Trophoblast cell (in vitro differentiated cells and primary cell): Measurements from ENCODE around the gene IGFBP2.

Experiments
- DNase-seq, 2 donors: peaks; one replicate each; pipeline ENCODE4 v3.0.0-alpha.2; 2016
- H2AFZ ChIP-seq: 2 replicates; pipeline ENCODE4 v1.6.1; 2013; ENCODE audit warnings: low read length, moderate library complexity, mild to moderate bottlenecking; ENCODE audit not compliant: insufficient read depth, poor library complexity
- H2AK5ac ChIP-seq: 2 replicates; pipeline ENCODE4 v1.6.1; 2013; ENCODE audit warnings: mild to moderate bottlenecking, low read length
- H2BK120ac ChIP-seq: 2 replicates; pipeline ENCODE4 v1.6.1; 2013; ENCODE audit warnings: low read length, mild to moderate bottlenecking, moderate library complexity; ENCODE audit not compliant: insufficient read depth, poor library complexity
- H2BK12ac ChIP-seq: 2 replicates; pipeline ENCODE4 v1.6.1; 2013; ENCODE audit warnings: mild to moderate bottlenecking, low read length, moderate library complexity
- H2BK5ac ChIP-seq: 2 replicates; pipeline ENCODE4 v1.6.1; 2013; ENCODE audit warnings: low read length, low read depth, moderate library complexity, mild to moderate bottlenecking; ENCODE audit not compliant: poor library complexity
- H3K14ac ChIP-seq: 2 replicates; pipeline ENCODE4 v1.6.1; 2013; ENCODE audit warnings: mild to moderate bottlenecking, low read length
- H3K18ac ChIP-seq: 2 replicates; pipeline ENCODE4 v1.6.1; 2013; ENCODE audit warnings: mild to moderate bottlenecking, low read length
- H3K23ac ChIP-seq: 2 replicates; pipeline ENCODE4 v1.6.1; 2013; ENCODE audit warnings: low read length
- H3K27ac ChIP-seq: 2 replicates; pipeline ENCODE4 v1.5.1; 2013; ENCODE audit warnings: low read depth, mild to moderate bottlenecking, inconsistent platforms, low read length, moderate library complexity
- H3K27me3 ChIP-seq: 2 replicates; pipeline ENCODE4 v1.6.1; 2013; ENCODE audit warnings: inconsistent platforms, mild to moderate bottlenecking, low read length, moderate library complexity; ENCODE audit not compliant: insufficient read depth
- H3K36me3 ChIP-seq, 2 experiments: 1 replicate in 1 of 2; 2 replicates in 1 of 2; pipeline ENCODE4 v1.6.1; 2013; ENCODE audit warnings: low read length in 2 of 2, mild to moderate bottlenecking in 2 of 2, moderate library complexity in 1 of 2; ENCODE audit not compliant: insufficient read depth in 2 of 2, control insufficient read depth in 1 of 2
- H3K4ac ChIP-seq: 2 replicates; pipeline ENCODE4 v1.6.1; 2013; ENCODE audit warnings: low read depth, mild to moderate bottlenecking, low read length, moderate library complexity
- H3K4me1 ChIP-seq, 2 experiments: 1 replicate in 1 of 2; 2 replicates in 1 of 2; pipeline ENCODE4 v1.6.1; 2013; ENCODE audit warnings: low read length in 2 of 2, mild to moderate bottlenecking in 2 of 2, moderate library complexity in 1 of 2; ENCODE audit not compliant: insufficient read depth in 2 of 2, control insufficient read depth in 1 of 2
- H3K4me2 ChIP-seq: 2 replicates; pipeline ENCODE4 v1.6.1; 2013; ENCODE audit warnings: inconsistent platforms, mild to moderate bottlenecking, low read length, moderate library complexity
- H3K4me3 ChIP-seq: 2 replicates; pipeline ENCODE4 v1.5.1; 2013; ENCODE audit warnings: mild to moderate bottlenecking, low read depth, low read length, inconsistent platforms
- H3K79me1 ChIP-seq: one replicate; pipeline ENCODE4 v1.6.1; 2013; ENCODE audit warnings: low read length
- H3K79me2 ChIP-seq: 2 replicates; pipeline ENCODE4 v1.6.1; 2013; ENCODE audit warnings: low read length, mild to moderate bottlenecking; ENCODE audit not compliant: control insufficient read depth, insufficient read depth, poor library complexity
- H3K9ac ChIP-seq: 2 replicates; pipeline ENCODE4 v1.6.1; 2013; ENCODE audit warnings: mild to moderate bottlenecking, low read length
- H3K9me3 ChIP-seq: 2 replicates; pipeline ENCODE4 v1.6.1; 2013; ENCODE audit warnings: low read depth, mild to moderate bottlenecking, control low read depth, inconsistent platforms, low read length; ENCODE audit not compliant: insufficient read depth
- H4K12ac ChIP-seq: 2 replicates; pipeline ENCODE4 v1.6.1; 2013; ENCODE audit warnings: low read depth, mild to moderate bottlenecking, low read length, moderate library complexity
- H4K8ac ChIP-seq: 2 replicates; pipeline ENCODE4 v1.6.1; 2013; ENCODE audit warnings: low read depth, mild to moderate bottlenecking, low read length, moderate library complexity
- H4K91ac ChIP-seq: one replicate; pipeline ENCODE4 v1.6.1; 2013; ENCODE audit warnings: low read depth, mild to moderate bottlenecking, low read length, moderate library complexity
- WGBS: extraction: QIAGEN DNeasy Blood & Tissue Kit; methylation state at CpG from one replicate; pipeline ENCODE4 v1.1.7; 2013; ENCODE audit warnings: missing lambda C conversion rate; ENCODE audit not compliant: insufficient read length, insufficient coverage; ENCODE audit errors: extremely low coverage; 5-methylcytosine and 5-hydroxymethylcytosine counted together

Gene IGFBP2

DNA sequence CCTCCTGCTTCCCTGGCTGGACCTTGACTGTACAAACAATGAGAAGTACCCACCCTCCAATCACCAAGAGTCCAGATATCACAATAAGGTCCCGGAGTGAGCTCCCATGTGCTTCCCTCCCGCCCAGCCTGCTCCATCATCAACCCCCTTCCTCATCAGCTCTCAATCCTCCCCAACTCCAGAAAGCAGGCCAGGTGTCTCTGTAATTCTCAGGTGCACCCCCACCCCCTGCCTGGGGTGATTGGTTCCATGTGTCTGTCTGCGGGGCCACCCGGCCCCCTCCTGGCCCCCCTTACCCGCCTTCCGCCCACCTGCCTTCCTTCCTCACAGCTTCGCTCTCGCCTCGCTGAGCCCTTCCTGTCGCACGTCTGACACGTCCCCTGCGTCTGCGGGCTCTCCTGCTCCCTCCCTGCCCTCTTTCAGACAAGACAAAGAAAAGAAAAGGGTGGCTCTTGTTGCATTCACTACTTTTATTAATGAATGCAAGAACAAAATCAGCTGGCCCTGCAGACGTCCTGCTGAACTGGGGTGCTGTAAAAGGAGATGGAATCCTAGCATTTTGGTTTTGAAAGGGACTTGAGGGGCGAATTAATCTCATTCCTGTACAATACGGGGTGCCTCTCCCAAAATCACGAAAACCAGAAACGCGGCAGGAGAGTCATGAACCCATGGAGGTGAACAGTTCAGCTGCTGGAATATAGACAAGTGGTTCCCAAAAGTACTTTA lies 26.5 kb upstream of the IGFBP2 start:
- no peak overlapping the region for H3K23ac ChIP-seq
- DNase-seq = no peak
- no peak overlapping the region for H2BK120ac ChIP-seq
- no peak overlapping the region for H4K12ac ChIP-seq
- H3K14ac ChIP-seq = no peak overlapping the region
- no CpG with 5 or more reads among the region's 20 CpGs for WGBS
- H3K9ac ChIP-seq = no peak overlapping the region
- H2BK5ac ChIP-seq = no peak overlapping the region
- no peaks in the 10 kb centered on the region for H3K27me3 ChIP-seq
- H4K91ac ChIP-seq = no peak overlapping the region
- no peak overlapping the region for H3K4ac ChIP-seq
- no peak overlapping the region for H3K27ac ChIP-seq
- H2BK12ac ChIP-seq = no peak overlapping the region
- H3K4me1 ChIP-seq = peaks cover 2 to 3% of the 10 kb centered on the region in 2 experiments
- no peaks in the 10 kb centered on the region for H3K36me3 ChIP-seq
- no peaks in the 10 kb centered on the region for H3K79me1 ChIP-seq
- no peak overlapping the region for H2AFZ ChIP-seq
- H4K8ac ChIP-seq = no peak overlapping the region
- H3K4me2 ChIP-seq = no peak overlapping the region
- H3K79me2 ChIP-seq = no peaks in the 10 kb centered on the region
- H3K4me3 ChIP-seq = no peak overlapping the region
- H3K9me3 ChIP-seq = no peaks in the 10 kb centered on the region
- no peak overlapping the region for H2AK5ac ChIP-seq
- no peak overlapping the region for H3K18ac ChIP-seq

DNA sequence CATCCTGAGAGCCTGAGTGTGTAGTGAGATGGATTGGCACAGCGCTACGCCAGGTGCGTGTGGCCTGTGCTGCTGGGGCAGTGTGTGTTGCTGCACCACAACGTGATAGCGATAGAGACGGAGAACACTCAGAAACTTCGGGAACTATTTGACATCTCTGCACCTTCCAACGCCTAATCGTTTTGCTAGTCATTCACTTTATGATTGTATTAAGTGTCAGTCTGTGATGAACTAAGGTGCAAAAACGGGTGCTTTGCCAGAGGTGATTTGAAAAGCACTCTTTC lies 26.0 kb upstream of the IGFBP2 start:
- Histone ChIP-seq H4K91ac (no peak overlapping the region), H3K27ac (no peak overlapping the region), H3K4me2 (no peak overlapping the region), H3K79me2 (no peaks in the 10 kb centered on the region), H3K4ac (no peak overlapping the region), H2AK5ac (no peak overlapping the region), H3K18ac (no peak overlapping the region), H2BK5ac (no peak overlapping the region), H3K27me3 (no peaks in the 10 kb centered on the region), H2AFZ (no peak overlapping the region), H3K36me3 (no peaks in the 10 kb centered on the region), H3K9me3 (no peaks in the 10 kb centered on the region), H2BK120ac (no peak overlapping the region), H3K9ac (no peak overlapping the region), H3K23ac (no peak overlapping the region), H4K12ac (no peak overlapping the region), H2BK12ac (no peak overlapping the region), H3K4me3 (no peak overlapping the region), H3K79me1 (no peaks in the 10 kb centered on the region), H4K8ac (no peak overlapping the region), H3K4me1 (peaks cover 2 to 3% of the 10 kb centered on the region in 2 experiments), H3K14ac (no peak overlapping the region)
- no CpG with 5 or more reads among the region's 10 CpGs for WGBS
- no peak for DNase-seq

DNA sequence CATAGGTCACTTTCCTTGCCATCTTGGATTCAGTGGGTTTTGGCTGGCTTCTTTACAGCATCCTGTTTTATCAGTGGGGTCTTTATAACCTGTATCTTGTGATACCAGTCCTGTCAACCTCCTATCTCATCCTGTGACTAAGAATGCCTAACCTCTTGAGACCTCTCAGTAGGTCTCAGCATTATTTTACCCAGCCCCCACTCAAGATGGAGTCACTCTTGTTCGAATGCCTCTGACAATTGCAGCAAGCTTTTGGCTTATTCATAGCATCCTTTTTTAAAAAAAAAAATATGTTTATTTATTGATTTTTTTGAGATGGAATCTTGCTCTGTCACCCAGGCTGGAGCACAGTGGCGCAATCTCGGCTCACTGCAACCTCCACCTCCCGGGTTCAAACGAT lies 24.7 kb upstream of the IGFBP2 start:
- H4K8ac ChIP-seq = no peak overlapping the region

DNA sequence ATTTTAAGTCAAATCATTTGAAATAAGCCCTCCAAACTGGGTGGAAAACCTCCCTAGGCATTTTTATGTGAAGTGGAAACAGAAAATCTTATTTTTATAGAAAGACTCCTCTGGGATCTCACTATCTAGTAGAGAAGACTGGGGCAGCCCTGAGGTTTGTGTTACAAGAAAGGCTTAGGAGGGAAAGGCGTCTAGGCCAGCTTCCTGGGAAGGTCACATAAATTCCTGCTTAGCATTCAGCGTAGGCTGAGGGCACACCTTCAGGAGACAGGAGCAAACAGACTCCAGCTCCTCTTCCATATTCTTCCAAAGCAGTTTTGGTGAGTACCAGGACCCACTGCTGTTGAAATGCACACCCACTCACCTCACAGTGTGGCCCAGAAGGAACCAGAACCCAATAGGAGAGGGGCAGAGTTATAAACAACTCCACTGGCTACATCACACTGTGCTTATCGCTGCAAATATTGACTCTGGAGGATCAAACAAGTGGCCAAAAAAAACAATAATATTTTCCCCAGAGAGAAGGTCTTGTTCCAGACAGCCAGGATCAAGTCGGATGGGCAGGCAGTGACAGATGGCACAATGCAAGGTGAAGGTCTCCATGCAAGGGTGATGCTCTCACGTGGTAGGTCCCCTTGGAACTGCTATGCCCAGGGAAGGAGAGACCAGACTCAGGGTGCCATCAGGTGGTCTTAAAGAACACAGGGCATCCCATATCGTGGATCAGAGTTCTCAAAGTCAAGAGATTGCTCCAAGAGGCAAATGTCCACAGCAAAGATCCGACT lies 17.7 kb upstream of the IGFBP2 start:
- no peak overlapping the region for H3K14ac ChIP-seq
- no peak overlapping the region for H3K4me3 ChIP-seq
- H3K4ac ChIP-seq = no peak overlapping the region
- H3K36me3 ChIP-seq = no peaks in the 10 kb centered on the region
- no peaks in the 10 kb centered on the region for H3K27me3 ChIP-seq
- no peak for DNase-seq
- H4K8ac ChIP-seq = no peak overlapping the region
- H2BK5ac ChIP-seq = no peak overlapping the region
- no peaks in the 10 kb centered on the region for H3K9me3 ChIP-seq
- H3K23ac ChIP-seq = no peak overlapping the region
- no peaks in the 10 kb centered on the region for H3K79me1 ChIP-seq
- H4K12ac ChIP-seq = no peak overlapping the region
- no peak overlapping the region for H2AK5ac ChIP-seq
- whole genome bisulfite sequencing = no CpG with 5 or more reads among the region's 7 CpGs
- H4K91ac ChIP-seq = no peak overlapping the region
- no peak overlapping the region for H2BK12ac ChIP-seq
- H2AFZ ChIP-seq = no peak overlapping the region
- no peak overlapping the region for H3K4me2 ChIP-seq
- H3K9ac ChIP-seq = no peak overlapping the region
- H3K18ac ChIP-seq = no peak overlapping the region
- no peak overlapping the region for H3K27ac ChIP-seq
- no peaks in the 10 kb centered on the region for H3K79me2 ChIP-seq
- H2BK120ac ChIP-seq = no peak overlapping the region
- H3K4me1 ChIP-seq = peaks cover 4 to 5% of the 10 kb centered on the region in 2 experiments

More for the DNA sequence above, 24.7 kb upstream of the IGFBP2 start:
- H3K14ac ChIP-seq = no peak overlapping the region
- no peak overlapping the region for H3K4me3 ChIP-seq
- no peak overlapping the region for H3K4me2 ChIP-seq
- H4K12ac ChIP-seq = no peak overlapping the region
- H3K27me3 ChIP-seq = no peaks in the 10 kb centered on the region
- no CpG with 5 or more reads among the region's 5 CpGs for WGBS
- no peaks in the 10 kb centered on the region for H3K36me3 ChIP-seq
- H3K9me3 ChIP-seq = no peaks in the 10 kb centered on the region
- H3K4ac ChIP-seq = no peak overlapping the region
- H3K23ac ChIP-seq = no peak overlapping the region
- no peak overlapping the region for H2BK5ac ChIP-seq
- no peak overlapping the region for H2BK12ac ChIP-seq
- no peak overlapping the region for H2BK120ac ChIP-seq
- H3K79me1 ChIP-seq = no peaks in the 10 kb centered on the region
- no peak overlapping the region for H4K91ac ChIP-seq
- H3K79me2 ChIP-seq = no peaks in the 10 kb centered on the region
- no peak overlapping the region for H2AK5ac ChIP-seq
- no peak overlapping the region for H2AFZ ChIP-seq
- H3K18ac ChIP-seq = no peak overlapping the region
- H3K27ac ChIP-seq = no peak overlapping the region
- no peak for DNase-seq
- no peak overlapping the region for H3K9ac ChIP-seq
- H3K4me1 ChIP-seq = peaks cover 2 to 3% of the 10 kb centered on the region in 2 experiments
